Activated CD4-positive, alpha-beta T cell treated with anti-CD3 and anti-CD28 coated beads, Interleukin-2, amount 50 U/mL, for 48 hours (primary cell): Measurements from ENCODE around the gene ARID4B.
"Not testable (repeated sequence)": the region's sequence is repeated elsewhere in the genome, so short reads cannot be mapped to it uniquely, and the experiment has no call there.

Experiments used
- DNase-seq, 2 experiments: peaks; one replicate each; pipeline ENCODE4 v3.0.0-alpha.2; 2020

ARID4B gene

GRCh38 chr1:235215453-235215852 is 112.5 kb downstream of the ARID4B start:
- no peak for DNase-seq

GRCh38 chr1:235214962-235215361 is 113.0 kb downstream of the ARID4B start:
- not testable (repeated sequence) for DNase-seq

GRCh38 chr1:235213752-235214151 is 114.2 kb downstream of the ARID4B start:
- DNase-seq: no peak

- DNase-seq: no peak
Measured at GRCh38 chr1:235211517-235211916, 116.5 kb downstream of the ARID4B start.

GRCh38 chr1:235207209-235207565 is 120.8 kb downstream of the ARID4B start:
- DNase-seq: peak; percentile 40 to 54

GRCh38 chr1:235206533-235207208 is 121.3 kb downstream of the ARID4B start:
- no peak for DNase-seq

- DNase-seq: no peak
Measured at GRCh38 chr1:235205687-235206086, 122.3 kb downstream of the ARID4B start.

GRCh38 chr1:235203428-235203827 is 124.6 kb downstream of the ARID4B start:
- no peak for DNase-seq

- DNase-seq: not testable (repeated sequence)
Measured at GRCh38 chr1:235202447-235202846, 125.5 kb downstream of the ARID4B start.

GRCh38 chr1:235199441-235199840 is 128.5 kb downstream of the ARID4B start:
- DNase-seq: no peak

GRCh38 chr1:235190431-235190830 is 137.5 kb downstream of the ARID4B start:
- DNase-seq: no peak

GRCh38 chr1:235187316-235187715 is 140.7 kb downstream of the ARID4B start:
- no peak for DNase-seq

GRCh38 chr1:235181561-235182245 is 146.3 kb downstream of the ARID4B start:
- no peak for DNase-seq

GRCh38 chr1:235180916-235181460 is 147.0 kb downstream of the ARID4B start:
- DNase-seq: no peak

- no peak for DNase-seq
Measured at GRCh38 chr1:235176486-235176885, 151.5 kb downstream of the ARID4B start.

- no peak for DNase-seq
Measured at GRCh38 chr1:235169986-235170385, 158.0 kb downstream of the ARID4B start.

- no peak for DNase-seq
Measured at GRCh38 chr1:235168375-235168774, 159.6 kb downstream of the ARID4B start.

- no peak for DNase-seq
Measured at GRCh38 chr1:235161685-235162327, 166.2 kb downstream of the ARID4B start.

GRCh38 chr1:235160957-235161684 is 166.9 kb downstream of the ARID4B start, which contains the start of gene RBM34:
RBM34 (minus strand) TSS chr1:235161250; CDS start chr1:235161226, 24 bp downstream.
- peak; percentile 93 to 94 for DNase-seq

GRCh38 chr1:235160383-235160956 is 167.5 kb downstream of the ARID4B start:
- no peak for DNase-seq

GRCh38 chr1:235159930-235160329 is 168.0 kb downstream of the ARID4B start:
- not testable (repeated sequence) for DNase-seq

GRCh38 chr1:235159284-235159683 is 168.7 kb downstream of the ARID4B start:
- not testable (repeated sequence) for DNase-seq

GRCh38 chr1:235158680-235159079 is 169.3 kb downstream of the ARID4B start:
- no peak for DNase-seq
